NCI-H187 treated with DMSO at 0.1 percent for 48 hours (cell line): Measurements from ENCODE around the gene PXK.

ENCODE experiments used
- DNase-seq: peaks from one replicate; lab custom pipeline; 2025; lab: John Stamatoyannopoulos, UW

Gene PXK

DNA sequence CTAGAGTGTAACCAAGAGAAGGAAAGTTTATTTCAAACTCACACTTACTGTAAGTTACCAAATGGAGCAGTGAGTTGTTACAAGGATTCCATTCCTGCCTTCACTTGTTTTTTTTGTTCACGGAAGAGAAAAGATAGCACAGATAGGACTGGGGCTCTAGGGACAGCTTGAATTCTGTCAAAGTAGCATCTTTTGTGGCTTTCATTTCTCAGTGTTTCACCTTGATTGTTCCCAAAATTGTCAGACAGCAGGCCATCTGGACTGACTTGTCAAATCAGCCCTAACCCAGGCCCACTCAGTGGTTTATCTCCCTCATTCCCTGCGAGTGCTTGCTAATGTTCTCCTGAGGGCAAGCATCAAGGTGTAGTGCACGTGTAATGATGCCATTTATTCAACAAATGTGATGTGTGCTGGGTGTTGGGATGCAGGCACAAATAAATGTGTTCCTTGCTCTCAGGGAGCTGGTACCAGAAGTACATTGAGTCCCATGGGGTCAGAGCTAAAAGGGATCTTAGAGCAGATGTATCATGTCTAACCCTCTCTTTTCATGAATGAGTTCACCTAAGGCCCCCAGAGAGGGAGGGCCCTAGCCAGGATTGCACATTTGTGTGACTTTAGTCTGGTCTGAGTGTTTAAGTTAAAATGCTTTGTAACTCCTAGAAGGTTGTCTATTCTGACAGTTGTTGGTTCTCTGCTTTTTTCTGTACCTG is 51.8 kb downstream of the PXK start:
- DNase-seq, result no peak

DNA sequence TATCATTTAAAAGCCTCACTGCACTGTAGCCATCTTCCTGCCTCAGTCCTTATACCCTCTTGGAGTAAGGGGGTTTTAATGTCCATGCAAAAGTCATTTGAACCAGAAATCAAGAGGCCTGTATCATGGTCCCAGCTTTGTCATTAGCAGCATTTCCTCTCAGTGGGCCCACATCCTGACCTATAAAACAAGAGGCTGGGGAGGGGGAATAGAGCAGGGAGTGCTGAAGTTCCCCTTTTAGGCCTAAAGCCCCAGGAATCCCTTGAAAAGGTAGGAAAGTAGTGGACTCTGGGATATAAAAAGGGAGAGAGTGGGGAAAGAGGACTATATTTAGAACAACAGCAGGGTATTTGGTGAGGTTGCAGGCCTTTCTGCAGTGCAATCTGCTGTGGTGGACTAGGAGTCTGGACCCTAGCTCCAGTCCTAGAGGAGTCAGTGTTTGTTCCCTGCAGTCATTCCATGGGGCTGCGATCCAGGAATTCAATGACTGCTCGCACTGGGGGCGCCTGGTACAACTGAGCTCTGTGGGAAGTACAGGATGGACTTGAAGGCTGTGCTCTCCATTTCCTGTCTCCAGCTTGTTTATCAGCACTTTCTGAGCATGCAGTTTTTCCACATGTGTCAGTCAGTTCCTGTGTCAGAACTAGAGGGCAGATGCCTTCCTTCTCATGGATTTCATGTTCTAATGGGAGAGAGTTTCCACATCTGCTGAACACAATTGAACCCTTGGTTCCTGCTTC is 54.1 kb downstream of the PXK start:
- no peak for DNase-seq

DNA sequence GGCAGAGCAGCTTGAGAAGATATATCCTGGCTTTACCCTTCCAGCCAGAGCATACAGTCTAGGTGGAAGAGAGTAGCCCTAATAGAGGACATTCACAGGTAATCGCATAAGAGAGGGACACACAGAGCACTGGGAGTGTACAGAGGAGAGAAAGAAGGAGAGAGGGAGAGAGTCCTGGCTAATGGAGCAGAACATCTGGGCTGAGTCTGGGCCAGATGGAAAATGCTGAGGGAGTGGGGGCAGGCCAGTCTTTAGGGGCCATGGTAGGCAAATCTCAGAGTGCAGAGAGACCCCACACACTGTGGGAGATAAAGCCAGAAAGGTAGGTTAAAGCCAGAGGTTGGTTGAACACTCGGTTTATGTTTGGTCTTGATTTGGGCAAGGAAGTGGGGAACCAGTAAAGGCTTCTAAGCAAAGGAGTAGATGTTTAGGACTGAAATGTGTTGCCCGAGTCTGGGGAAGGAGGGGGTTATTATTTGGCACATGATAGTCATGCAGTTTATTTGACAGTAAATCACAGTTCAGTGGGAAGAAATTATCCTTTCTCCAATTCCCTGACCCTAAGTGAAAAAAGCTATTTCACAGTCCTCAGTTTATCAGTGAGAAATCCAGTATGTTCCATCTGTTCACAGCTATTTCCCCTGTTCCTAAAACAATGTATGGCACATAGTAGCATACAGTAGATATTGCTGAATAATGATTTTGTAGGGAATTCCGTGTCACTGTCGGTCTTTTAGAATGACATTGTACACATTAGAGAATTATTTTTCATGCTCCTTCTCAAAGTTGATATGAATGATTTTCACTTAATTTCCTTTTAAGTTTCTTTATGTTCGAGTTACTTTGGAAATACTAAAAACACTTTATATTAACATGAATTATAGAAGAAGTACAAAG is 55.2 kb downstream of the PXK start:
- no peak for DNase-seq

DNA sequence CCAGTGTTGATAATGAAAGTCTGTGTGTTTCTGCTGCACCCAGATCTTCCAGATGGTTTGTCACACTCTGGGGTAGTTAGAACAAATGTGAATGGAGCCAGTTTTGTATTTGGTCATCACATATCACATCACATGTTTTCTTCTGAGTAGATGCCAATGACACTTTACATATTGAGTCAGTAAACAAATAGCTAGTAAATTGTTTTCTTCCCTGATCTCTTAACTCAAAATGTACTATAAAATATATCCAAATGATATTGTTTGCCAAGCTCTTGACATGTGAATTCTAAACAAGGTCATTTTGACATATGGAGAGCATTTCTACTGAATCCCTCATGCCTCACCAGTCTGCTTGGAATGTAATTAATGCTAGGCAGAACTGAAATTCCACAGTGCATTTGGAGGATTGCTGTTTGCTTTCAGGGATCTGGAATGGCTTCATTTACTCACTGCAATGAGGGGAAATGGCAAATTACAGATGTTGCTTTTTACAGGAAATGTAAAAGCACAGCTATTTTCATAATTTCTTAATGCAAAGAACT is 55.9 kb downstream of the PXK start:
- DNase-seq, result no peak

DNA sequence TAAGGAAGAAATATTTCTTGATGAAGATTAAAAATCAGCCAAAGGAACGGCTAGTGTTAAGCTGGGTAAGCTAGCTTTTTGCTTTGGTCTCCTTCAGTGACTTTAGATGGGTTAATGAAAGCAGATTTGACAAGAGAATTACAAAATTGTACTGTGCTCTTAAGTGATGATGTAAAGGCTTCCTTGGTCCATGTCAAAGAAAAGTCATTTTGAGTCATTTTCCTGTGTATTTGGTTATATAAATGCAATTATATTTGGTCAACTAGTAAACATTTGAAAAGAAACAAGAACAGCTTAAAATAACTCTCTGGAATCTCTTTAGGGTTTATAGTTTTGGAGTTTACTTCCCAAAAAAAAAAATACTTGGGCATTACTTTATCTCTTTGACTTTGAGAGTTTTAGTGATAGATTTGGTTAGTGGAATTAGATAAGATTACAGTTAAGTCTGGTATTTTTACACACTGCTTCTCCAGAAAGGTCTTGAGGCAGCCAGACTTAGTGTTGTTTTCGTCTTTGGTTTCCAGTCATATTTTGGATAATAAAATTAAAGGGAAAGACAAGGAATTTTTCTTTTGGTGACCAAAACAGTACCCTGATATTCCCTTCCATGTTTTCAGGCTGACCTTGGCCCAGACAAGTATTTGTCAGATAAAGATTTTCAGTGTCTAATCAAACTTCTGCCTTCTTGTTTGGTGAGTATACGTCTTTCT is 58.6 kb downstream of the PXK start:
- DNase-seq, result no peak

DNA sequence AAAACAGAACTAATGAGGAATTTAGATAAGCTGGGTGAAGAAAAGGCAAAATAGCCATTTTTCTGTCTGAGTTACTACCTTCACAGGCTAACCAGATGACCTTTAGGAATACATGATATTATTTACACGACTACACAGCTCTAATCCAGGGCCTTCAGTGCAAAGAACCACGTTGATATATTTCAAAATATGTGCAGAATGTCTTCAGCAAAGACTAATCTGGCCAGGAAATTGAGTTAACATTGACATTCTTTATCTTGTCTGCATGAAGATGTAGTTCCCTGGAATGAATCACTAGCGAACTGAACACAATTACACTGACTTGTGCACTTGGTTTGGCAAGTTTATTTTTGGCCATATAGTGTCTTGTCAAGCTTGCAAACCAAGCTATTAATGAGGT is 59.5 kb downstream of the PXK start:
- DNase-seq, result no peak

DNA sequence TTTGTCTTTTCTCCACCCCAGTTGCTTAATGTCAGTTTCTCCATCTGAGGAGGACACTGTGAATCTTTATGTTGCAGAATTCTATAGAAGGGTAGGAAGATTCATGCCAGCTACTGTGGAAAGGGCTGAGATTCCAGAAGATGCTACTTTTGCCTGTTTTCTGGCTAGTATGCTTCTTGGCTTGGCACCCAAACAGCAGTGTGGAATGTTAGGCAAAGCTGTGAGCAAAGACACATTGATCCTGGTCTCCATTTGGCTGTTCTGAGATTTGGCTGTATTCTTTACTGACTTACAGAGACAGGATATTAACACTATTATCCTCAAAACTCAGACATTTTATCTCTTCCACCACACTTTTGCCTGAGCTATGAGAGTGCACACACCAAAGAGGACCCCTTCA is 61.6 kb downstream of the PXK start:
- no peak for DNase-seq

DNA sequence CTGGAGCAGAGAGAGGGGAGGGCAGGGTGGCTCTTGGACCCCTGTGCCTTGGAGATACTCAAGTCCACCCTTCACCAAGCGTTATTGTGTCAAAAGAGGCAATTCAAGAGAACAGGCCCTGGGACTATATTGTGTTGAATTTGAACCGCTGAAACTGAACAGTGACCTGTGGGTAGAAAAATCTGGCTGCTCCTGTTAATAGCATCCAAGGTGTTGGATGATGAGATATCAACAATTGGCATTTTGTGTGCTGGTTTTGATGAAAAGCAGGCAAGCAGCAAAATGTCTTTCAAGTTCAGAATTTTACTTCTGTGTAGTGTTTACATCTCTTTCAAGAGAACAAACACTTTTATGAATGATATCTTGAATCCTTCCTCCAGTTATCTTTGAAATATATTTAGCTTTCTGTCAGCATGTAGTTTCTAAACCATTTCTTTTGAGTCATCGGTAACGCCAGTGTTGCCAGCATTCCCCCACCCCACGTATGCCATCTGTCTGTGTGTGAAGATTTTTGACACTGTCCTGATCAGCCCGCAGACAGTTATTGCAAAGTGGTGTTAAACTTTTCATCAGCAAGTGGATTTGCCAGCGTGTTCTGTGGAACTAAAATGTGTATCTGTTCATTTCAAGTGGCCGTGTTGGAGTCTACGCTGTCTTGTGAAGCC is 66.1 kb downstream of the PXK start:
- no peak for DNase-seq

DNA sequence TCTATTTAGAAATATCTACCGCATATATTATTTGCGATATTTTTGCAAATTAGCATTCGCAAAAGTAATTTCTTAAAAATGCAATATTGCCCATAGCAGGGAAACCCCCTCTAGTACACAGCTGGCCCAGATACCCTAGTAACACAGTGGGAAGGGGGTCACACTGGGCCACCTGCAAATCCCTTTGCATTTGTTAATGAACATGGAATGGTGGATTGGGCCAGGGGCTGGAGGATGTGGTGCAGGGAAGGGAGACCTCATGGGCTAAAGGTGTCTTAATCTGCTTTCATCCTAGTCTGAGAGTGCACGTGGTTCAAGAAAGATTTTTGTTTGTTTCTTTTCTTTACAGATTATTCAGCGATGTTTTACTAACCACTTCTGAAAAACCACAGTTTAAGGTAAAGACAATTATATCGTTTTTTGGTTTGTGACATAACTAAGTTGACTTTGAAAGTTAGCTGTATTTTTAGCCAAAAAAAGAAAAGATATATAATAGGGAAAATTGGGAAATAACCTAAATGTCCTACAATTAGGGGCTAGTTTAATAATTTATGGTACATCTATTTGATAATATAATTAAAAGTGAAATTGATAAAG is 70.9 kb downstream of the PXK start:
- no peak for DNase-seq

DNA sequence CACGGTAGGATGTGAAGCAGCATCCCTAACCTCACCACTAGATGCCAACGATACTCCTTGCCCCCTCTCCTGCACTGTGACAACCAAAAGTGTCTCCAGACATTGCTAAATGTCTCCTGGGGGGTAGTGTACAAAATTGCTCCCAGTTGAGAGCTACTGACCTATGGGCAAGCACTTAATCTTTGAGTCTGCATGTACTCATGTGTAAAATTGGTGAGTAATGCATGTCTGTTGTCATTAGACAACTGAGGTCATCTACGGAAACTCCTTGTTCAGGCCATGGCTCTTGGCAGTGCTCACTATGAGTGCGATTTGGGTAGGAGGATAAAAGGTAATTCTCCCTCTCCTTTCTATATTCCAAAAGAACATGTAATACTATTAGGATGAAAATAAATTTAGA is 71.7 kb downstream of the PXK start:
- no peak for DNase-seq

DNA sequence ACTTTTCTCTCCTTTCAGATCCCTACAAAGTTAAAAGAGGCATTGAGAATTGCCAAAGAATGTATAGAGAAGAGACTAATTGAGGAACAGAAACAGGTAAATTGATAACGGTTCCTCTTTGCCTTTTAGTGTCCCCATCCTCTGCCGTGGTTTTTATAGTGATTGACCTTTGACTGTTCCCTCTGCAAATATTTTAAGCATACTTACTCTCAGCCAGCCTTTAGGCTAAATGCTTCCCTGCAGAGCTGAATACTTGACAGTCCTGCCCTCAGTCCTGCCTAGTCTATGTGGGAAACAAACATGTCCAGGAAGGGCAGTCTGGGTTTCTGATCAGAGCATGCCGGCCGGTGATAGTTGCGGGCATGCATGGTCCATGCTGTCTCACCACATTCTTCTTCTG is 76.2 kb downstream of the PXK start:
- no peak for DNase-seq

DNA sequence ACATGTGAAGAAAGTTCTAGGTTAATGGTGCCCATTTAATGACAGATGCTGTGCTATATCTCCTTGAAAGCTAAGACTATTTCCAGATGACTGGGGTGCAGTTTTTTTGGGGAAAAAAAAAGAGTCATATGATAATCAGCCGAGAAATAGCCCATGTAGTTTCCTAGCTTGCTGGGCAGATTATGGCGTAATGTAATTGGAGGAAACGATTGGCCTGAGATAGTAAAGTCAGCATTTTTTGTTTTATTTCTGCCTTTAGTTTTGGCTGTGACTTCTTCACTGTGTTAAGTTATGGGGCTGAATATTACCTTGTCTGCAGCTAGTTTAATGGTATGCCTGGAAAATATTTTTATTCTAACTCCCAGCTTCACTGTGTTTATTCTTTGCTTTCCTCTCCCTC is 77.0 kb downstream of the PXK start:
- no peak for DNase-seq

DNA sequence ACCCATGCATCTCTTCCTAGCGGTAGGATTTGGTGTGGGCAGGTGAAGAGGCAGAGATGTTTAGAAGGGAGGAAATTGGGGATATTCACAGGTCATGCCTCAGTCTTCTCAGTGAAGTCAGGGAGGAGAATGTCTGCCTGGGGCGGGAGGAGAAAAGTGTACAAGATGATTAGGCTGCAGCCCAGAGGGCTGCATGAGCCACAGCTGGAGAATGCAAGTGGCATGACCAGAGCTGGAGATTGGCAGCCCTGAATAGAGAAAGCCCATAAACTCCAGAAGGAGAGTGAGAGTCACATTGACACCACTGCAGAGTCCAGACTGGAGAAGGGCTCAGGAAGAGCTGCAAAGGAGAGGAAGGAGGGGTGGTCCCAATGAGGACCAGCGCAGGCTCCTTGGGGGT is 78.3 kb downstream of the PXK start:
- DNase-seq, result no peak

DNA sequence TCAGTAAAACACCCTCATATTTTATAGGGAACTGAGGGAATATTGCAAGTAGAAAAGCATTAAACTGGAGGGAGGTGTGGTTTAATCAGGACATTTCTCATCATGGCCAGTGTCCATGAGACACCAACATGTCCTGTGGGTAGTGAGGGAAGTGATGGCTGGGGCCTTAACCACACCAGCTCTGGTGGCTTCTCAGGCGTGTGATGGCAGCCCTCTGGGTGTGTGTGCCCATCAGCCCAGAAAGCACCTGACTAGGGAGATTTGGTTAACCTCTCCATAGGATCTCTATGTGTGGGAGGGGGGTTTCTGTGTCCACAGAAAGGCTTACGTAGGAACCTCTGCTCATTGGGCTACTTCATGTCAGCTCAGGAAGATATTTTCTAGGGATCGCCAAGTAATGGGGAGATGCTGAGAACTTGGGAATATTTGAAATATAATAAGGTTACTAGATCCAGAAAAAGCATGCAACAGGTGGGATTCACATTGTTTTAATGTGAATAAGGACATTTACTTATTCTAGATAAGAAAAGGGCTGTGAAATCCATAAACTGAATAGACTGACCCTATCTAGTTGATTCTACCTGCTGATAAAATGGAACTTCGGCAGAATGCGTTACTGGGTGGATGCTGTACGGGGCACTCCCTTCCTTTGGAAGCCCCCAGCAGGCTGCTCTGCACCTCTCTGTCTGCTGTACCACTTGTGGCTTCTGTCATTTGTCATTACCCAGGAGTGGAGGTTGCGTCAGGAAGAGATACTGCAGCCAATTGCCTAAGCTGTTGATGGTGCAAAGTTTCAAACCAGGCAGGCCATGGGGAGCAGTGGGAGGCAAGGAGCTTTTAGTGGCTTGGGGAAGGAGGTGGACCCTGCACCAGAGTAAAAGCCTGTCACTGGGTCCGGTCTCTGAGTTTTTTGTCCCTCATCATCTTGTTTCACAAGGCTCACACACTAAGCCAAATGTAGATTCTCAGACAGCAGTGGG is 79.4 kb downstream of the PXK start:
- no peak for DNase-seq

DNA sequence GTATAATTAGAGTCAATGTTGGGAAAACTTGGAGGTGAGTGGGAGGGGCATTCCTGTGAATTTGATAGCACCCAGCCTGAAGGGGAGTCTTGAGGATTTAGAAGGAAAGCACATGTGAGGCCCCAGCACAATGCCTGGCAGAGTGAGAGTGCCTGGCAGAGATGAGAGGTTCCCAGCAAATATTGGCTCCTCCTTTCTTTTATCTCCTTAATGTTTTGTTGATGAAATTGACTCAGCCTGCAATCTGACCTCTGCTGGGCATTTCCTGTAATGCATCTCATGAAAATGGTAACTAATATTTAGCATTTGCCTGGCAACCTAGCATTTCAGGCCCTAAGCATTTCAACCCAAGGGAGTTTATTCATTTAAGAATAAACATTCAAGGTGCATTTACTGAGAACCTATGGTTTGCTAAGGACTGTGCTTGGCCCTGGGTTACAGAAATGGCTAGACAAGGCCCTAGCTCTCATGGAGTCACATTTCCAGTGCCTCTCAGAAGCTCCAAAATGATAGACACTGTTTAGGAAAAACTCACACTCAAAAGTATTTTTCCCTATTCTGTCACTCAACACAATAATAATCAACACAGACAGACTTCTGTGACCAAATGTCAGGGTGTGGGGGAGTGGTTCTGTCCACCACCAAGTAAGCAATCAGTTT is 82.0 kb downstream of the PXK start:
- peak; percentile 6 for DNase-seq

DNA sequence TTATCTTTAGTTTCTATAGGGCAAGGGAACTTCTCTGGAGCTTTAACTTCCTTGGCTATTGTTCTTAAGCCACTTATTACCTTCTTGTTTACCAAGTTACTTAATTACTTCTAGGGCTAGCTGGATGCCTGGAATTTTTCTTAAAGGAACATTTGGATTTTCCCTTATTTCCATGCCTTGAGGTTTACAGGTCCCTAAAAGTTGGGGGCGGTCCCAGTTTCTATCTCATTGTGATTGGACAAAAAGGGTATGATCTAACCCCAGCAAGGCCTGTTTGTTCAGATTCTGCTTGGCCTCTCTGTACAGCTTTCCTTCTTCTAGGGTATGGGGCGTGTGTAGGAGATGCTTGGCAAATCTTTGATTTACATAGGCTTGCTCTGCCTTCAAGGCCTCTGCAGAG is 83.5 kb downstream of the PXK start:
- no peak for DNase-seq

DNA sequence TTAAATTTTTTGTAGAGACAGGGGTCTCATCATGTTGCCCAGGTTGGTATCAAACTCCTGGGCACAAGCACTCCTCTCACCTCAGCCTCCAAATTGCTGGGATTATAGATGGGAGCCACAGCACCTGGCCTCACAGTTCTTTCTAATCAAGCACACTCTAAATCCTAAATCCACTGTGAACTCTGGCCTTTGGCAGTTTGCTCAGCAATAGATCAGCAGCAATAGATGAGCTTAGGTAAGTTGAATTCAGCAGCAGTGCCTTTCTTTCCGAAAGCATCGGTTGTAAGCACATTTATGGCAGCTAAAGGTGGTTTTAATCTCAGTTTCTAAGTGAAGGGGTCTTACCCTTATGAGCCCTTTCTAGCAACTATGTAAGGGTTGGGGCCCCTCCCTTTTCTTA is 84.4 kb downstream of the PXK start:
- DNase-seq, result no peak

DNA sequence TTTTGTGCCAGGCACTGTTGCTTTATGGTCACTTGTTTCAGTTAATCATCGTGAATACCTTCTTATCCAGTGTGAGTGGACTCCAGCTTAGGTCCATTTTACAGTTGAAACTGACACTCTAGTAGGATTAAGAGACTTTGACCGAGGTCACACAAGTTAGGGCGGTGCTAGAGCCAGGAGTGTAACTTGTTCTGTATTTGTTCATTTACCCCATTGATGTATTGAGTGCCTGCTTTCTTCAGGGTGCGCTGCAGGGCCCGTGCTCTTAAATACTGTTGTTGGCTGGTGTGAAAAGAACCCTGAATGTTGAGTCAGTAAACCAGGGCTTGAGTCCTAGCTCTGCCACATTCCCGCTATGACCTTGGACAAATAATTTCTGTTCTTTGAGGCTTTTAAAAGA is 85.5 kb downstream of the PXK start:
- DNase-seq, result no peak
